NCI-H446 treated with DMSO at 0.1 percent for 48 hours (cell line): Measurements from ENCODE around the gene RIPOR3.
"Not testable (repeated sequence)": the region's sequence is repeated elsewhere in the genome, so short reads cannot be mapped to it uniquely, and the experiment has no call there.

ENCODE experiments used
- DNase-seq: peaks from one replicate; lab custom pipeline; 2025; lab: John Stamatoyannopoulos, UW

RIPOR3 gene

DNA sequence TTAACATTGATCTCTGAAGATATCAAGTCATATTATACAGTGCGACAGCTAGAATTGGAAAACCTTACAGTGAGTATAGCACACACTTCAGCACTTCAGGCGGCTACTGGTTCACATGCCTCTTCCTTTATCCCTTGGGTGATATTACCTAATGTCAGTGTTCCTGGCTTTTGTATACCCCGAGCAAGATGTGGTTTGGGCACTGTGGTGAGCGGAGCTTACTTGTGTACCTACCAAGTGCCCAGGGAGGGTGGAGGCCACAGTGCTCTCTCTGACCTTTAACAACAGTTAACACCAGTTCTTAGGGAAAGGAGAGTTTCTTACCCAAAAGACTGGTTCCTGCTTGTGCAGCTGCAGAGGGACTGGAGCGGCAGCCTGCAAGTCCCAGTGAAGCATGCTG, 116.8 kb downstream of the RIPOR3 start:
- no peak for DNase-seq

DNA sequence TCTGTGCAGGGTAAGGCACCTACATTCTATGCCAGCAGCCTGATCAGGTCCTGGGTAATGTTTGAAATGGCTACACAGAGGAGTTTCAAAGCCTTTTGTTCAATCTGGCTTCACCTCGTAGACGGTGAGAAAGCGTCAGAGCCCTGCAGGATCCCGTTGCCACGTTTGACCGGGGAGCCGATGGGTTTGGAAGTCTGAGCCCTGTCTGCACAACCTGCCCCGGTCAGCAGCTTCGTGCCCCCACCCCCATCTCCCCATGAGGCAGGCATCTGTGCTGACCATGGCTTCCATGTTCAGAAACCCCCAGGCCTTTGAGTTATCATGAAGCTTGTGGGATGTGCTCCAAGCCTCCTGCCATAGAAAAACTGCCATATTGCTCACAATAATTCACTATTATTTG, 117.2 kb downstream of the RIPOR3 start:
- no peak for DNase-seq

DNA sequence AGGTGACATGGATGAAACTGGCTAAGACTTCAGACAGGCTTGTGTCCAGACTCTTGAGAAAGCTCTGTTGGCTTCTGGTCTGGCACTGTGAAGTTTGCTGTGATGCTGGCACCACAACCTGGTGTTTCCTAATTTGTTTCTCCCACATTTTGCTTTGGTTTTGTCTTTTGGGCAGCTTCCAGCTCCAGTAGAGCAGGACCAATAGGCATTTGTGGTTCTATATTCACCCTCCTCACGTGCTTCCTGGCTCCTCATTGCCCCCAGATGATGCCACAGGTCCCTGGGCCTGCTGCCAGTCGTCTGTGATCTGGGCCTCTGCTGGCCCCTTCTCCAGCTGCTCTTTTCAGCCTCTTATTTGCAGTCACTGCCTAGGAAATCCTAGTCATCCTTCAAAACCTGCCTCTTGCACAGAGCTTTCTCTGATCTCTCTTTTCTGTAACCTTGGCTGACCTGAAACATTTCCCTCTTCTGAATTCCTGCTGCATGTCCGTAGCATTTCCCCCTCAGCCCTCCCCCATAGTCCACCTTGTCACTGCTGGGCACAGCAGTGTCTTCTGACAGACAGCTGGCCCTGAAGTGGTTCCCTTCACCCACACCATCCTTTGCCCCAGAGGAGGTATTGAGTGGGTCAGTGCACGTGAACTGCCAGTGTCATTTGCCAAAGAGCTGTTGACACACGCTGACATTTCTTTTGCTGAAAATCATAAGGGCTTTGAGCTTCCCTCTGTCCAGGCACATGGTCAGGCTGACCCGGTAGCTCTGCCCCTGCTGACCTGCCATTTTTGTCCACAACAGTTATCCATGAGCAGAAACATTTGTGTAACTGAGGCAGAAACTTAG, 118.2 kb downstream of the RIPOR3 start:
- peak; percentile 98 for DNase-seq

DNA sequence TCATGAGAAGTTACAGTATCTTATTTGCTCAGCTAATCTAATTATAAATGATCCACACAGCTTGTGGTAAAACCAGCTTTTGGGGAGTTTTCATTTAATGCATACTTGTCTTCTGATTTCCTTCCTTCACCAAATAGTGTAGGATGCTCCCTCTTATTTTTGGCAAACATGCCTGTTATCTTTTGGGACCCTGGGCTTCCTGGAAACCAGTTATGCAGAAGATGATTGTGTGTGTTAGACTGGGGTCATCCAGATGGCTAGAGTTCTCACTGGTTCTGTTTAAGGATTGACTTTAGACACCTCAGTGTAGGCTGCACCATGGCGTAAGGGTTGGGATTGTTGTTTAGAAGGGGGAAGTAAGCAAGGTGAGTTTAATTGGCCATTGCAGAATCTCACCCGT, 119.9 kb downstream of the RIPOR3 start:
- no peak for DNase-seq

DNA sequence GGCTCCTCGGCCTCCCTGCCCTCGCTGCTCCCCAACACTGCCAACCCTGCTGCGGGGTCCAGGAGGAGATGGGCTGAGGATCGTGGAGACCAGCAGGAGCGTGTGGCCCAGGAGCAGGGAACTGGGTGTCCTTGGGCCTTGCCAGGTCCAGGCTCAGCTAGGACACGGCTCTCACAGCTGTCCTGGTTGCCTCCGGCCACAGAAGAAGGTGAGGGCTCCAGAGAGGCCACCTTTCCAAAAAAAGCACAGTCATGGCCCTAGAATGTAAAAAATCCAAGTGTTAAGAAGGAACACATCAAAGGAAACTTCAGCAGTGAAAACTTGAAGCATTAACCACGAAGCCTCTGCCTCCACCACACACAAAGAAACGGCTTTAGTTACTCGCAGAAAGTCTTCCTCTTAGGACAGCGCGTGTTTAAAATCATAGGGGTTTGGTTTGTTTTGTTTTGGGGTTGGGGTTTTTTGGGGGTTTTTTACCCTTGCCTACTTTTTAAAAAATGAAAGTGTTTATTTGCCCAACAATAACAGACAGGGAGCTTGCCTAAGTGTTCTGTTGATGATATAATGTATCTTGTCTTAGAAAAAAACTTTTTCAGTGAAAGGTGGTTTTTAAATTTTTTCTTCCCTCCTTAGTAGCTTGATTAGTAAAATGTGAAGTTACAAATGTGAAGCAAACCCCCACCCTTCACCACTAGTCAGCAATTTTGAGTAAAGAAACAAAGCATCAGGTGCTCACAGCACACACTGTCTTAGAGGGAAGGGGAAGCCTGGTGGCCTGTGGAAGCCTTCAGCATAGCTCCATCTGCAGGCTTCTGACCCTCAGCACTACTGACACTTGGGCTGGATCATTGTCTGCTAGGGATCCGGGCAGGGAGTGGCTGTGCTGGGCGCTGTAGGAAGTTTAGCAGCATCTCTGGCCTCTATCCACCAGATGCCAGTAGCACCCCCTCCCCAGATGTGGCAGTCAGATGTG, 121.2 kb downstream of the RIPOR3 start:
- DNase-seq: no peak

DNA sequence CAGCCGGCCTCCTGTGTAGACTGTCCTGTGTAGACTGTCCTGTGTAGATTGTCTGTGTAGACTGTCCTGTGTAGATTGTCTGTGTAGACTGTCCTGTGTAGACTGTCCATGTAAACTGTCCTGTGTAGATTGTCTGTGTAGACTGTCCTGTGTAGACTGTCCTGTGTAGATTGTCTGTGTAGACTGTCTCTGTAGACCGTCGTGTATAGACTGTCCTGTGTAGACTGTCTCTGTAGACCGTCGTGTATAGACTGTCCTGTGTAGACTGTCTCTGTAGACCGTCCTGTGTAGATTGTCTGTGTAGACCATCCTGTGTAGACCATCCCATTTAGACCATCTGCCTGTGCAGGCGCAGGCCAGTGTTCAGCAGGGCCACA, 121.9 kb downstream of the RIPOR3 start:
- not testable (repeated sequence) for DNase-seq

DNA sequence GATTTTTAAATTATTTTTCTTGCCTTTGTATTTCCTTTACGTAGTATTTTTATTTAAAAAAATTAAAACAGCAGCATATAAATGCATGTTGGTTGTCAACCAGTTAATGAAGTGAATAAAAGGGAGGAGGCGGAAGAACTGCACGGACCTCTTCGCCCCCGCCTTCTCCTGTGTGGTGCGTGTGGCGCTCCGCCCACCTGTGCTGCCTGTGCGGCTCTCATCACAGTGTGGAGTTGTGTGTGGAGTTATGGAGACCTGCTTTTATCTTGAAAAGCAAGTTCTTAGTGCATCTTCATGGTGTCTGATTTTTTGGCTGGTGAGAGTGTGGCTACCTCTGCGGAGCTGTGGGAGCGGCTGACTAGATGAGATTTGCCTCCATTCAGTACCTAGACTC, 122.8 kb downstream of the RIPOR3 start:
- DNase-seq: no peak

DNA sequence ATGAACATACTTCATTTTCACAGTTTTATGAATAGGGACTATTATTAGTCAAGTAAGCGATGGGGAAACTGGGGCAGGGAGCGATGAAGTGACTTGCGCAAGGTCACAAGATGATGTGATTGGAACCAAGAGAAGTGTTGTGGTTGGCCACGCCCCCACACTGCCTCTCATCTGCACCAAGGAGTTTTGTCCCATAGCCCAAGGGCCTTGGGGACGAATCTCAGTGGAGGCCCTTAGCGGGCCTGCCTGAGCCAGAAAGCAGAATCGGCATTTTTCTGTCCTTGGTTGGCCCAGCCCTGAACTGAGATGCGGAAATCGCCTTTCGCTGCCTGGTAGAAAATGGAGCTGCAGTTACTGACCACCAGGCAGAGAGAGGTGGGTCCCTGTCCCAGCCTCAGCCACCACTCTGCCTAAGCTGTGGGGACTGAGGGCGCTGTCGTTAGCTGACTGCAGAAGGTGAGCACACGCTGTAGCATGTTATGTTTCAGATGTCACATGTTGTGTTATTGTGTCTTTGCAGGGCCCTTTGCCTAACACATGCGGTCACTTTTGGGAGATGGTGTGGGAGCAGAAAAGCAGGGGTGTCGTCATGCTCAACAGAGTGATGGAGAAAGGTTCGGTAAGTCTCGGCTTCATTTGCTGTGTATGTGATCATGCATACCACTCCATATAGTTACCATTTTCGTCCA, 123.3 kb downstream of the RIPOR3 start:
- no peak for DNase-seq

DNA sequence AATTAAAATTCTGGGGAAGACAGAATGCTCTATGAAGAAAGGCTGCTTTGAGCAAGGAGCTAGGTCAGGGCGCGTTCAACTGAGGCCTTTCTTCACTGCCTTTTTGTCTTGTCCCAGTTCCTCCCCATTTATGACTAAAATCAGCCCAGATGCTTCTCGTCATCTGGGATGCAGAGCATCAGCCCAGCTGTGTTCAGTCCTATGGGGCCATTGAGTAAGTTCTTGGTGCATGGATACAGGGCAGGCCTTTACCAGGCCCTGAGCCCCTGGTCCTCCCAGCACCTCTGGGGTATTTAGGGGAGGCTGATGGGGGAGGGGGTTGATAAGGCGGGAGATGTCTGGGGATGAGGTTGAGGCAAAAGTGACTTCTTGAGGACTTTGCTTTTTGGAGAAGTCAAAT, 125.5 kb downstream of the RIPOR3 start:
- DNase-seq: no peak

DNA sequence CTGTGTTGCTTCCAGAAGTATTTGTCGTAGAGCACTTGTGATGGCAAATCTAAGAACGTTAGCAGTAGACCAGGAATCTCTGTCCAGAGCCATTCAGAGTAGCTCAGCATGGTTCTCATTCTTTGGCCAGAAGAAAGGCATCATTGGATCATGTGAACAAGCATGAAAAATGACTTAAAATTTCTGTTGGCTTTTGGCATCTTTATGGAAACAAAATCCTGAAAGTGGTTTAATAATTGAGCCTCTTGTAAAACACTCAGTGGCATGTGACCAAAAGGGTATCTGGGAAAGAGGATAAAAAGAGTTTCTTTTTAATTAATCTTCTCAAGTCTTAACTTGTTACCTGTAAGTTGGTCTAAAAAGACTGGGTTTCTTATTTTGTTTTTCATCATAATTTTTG, 126.0 kb downstream of the RIPOR3 start:
- no peak for DNase-seq

DNA sequence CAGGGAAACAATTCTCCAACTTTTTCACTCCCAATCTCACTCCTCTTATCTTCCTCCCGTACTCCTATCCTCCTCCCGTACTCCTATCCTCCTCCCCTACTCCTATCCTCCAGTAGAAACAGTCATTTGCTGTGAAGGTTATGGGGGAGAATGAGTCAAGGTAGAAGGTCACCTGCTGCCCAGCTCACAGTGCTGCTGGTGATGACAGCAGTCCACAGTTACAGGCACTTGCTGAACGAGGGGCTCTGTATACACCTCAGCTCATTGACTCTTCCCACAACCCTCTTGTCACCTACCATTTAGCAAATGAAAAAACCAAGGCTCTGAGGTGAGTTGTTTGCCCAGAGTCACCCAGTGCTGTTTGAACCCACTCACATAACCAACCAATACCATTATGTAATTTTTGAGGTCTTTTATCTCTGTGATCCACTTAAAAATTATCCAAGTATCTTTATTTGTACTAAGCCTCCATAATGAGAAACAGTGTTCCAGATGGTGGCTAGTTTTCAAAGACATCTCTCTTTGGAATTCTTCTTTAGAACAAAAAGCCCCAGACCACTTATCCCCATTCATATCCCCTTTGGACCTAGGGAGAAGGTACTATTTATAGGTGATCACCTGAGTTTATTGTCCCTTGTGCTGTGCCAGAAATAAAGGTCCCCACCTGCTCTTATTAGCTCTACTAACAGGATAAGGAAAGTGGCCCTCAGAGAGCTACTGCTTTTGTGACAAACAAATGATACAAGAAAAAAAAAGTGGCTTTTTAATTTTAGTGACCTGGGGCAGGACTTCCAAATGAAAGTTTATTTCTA, 128.0 kb downstream of the RIPOR3 start:
- no peak for DNase-seq

DNA sequence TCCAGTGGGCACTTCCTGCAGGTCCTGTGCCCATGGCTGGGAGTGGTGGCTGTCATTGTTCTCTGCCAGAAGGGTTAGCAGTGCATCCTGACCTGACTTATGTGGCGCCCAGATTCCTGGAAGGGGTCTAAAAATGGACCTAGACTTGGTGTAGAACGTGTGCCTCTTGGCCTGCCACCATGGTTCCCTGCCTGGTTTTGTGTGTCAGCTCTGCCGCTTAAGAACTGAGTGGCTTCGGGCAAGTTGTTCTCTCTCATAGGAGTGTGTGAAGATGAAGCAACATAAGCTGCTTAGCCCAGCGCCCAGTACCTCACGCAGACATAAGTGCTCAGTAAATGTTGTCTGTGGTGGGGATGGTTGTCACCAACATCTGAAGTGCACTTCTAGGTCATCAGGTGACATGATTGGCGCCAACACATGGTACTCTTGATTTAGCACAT, 129.1 kb downstream of the RIPOR3 start:
- DNase-seq: no peak

DNA sequence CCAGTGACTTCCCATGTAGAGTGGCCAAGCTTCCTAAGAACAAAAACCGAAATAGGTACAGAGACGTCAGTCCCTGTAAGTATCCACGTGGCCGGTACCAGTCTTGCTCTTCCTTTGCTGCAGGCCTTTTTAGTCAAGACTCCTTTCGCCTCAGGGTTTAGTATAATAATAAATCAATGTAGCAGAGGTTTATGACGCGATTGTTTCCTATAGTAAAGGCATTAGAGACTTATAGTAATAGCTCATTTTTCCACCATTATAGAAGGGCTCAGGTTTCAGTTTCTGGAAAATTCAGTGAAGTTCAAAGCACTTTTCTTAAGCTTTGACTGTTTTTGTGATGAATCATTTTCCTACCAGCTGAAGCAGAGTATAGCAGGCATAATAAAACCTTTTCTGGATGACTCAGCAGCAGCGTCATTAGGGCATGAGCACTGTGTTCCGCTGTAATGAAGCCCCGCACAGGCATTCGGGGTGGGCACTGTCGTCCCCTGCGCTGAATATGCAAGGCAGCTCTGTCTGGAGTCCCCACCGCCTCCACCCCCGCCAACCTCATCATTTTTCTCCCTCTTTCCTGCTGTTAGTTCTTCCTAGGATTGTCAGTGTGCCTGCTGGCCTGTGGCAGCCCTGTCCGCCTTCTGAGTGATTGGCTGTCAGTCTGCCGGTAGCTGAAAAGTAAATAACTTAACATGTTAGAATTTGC, 129.8 kb downstream of the RIPOR3 start:
- DNase-seq: no peak

DNA sequence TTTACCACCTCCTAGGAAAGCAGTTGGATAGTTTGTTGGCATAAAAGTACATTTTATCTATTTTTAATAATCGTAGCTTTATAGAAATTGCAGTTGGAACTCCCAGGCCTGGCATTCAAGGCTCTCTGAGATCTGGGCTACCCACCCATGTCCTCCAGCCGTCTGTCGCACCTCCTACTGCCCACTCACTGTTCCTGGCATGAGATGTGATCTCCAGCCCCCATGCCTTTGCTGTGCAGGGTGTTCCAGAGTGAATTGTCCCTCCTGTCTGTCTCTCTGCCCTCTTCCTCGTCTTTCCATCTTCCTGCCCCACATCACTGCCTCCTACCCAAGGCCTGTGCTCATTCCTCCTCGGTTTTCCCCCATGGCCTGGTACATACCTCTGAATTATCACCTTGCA, 130.5 kb downstream of the RIPOR3 start:
- no peak for DNase-seq

DNA sequence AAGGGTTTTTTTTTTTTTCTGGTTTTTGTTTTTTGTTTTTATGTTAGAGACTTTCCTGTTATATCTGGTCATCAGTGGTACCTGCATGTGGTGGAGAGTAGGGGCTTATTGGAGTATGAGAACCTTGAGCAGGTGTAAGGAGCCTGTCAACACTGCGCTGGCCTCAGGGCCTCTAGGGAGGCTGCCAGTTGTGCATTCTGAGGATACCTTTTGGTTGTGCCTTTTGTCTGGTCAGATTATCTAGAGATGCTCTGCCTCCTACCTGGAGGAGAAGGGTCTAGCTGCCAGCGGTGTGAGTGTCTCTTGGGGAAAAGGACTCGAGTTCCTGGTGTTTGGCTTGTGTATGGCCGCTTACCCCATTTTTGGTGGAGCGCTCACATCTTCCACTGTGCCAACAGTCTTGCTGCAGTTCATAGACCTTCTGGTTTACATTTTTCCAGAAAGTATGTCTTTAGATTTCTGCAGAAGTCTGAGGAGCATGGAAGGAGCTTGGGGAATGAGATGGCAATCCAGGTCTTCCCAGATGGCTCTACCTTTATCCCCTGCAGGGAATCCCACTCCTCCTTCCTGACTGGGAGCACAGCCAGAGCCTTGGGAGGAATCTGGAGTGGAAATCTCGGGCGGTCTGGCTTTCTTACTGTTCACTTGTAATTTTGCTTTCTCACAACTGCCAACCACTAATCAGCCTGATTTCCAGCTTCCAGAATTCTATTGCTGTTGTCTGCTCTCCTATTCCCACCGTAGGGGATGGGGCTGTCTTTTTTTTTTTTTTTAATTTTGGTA, 131.3 kb downstream of the RIPOR3 start:
- DNase-seq: peak; percentile 52

DNA sequence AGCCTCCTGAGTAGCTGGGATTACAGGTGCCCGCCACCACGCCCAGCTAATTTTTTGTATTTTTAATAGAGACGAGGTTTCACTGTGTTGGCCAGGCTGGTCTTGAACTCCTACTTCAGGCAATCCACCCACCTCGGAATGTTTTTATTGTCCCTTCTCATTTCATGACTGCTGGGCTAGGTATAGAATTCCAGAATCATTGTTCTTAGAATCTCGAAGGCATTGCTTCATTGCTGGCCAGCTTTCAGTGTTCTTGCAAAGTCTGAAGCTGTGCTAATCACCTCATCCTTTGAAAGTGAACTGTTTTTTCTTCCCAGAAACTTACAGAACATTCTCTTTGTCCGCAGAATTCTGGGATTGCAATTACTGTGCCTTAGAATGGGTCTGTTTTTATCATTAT, 132.2 kb downstream of the RIPOR3 start:
- DNase-seq: no peak

DNA sequence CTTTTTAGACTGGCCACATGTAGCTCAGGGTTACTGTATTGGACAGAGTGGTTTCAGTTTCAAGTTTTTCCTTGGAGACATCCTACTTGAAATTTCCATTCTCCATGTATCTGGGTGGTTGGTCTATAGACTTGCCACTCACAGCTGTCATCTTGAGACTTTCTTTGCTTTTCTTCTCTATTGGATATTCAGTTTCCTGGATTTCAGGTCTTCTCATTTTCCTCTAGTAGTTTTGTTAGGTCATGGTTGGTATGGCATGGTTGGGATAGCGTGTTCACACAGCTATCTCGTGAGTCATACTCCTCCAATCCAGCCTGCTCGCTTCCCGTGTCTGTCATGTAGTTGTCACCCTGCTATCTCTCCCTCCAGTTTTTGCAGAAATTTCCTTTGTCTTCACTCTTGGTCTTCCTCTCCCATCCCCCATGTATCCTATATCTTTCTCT, 132.8 kb downstream of the RIPOR3 start:
- DNase-seq: no peak

DNA sequence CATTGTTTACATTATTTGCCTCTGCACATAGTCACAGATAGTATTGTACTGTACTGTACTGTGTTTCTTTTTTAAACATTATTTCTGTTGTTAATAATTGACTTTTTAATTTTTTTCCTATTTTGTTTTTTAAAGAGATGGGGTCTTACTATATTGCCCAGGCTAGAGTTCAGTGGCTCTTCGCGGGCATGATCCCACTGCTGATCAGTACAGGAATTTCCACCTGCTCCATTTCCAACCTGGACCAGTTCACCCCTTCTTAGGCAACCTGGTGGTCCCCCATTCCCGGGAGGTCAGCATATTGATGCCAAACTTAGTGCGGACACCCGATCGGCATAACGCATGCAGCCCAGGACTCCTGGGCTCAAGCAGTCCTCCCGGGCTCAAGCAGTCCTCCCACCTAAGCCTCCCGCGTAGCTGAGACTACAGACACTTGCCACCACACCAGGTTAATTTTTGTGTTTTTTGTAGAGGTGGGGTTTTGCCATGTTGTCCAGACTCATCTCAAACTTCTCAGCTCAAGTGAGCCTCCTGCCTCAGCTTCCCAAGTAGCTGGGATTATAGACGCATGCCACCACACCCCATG, 133.7 kb downstream of the RIPOR3 start:
- DNase-seq: no peak

DNA sequence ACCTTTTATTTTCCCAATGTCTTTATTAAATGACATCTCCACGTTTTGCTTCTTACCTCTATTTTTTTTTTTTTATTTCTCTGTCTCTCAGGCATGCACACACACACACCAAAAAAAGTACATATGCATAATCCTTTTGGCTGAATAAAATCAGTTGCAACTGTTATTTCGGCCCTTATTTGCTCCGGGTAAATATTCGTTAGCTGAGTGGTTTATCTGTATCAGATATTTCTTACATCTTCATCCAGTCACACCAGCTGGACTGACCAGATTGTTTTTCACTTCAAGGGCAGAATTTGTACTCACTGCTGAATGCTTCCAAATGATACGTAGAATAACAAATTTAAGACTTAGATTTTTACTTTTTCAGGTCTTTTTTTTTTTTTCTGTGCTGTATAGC, 135.7 kb downstream of the RIPOR3 start:
- DNase-seq: no peak
